HepG2 (cell line): ENCODE measurements around the gene MYOM1. TPM values are rescaled to one million over a fixed set of nuclear protein-coding genes. Genes with fewer than 3 reads are reported as not detected.
A peak's percentile ranks its signal among the peaks of the same experiment; 100 is the strongest.

Experiments
- ARNT ChIP-seq: fragments of 450-650 bp; IDR thresholded peaks from 2 replicates; pipeline ENCODE4 v1.6.1; 2017
- CHD4 ChIP-seq: fragments of 200-600 bp; sonication (generic); IDR thresholded peaks from 2 replicates; pipeline ENCODE4 v1.7.0; 2017; ENCODE audit warnings: mild to moderate bottlenecking, low read length, borderline replicate concordance
- ETV6 ChIP-seq: sonication (generic); formaldehyde crosslinking; conservative IDR thresholded peaks from 2 replicates; pipeline ENCODE4 v1.4.0; 2020; ENCODE audit warnings: missing genetic modification reagents
- HNRNPK ChIP-seq: fragments of 200-400 bp; formaldehyde crosslinking; IDR thresholded peaks from 2 replicates; pipeline ENCODE4 v1.6.1; 2018; ENCODE audit warnings: low read length, low read depth, moderate library complexity, mild to moderate bottlenecking; ENCODE audit not compliant: poor library complexity, severe bottlenecking
- HOXD1 ChIP-seq: sonication (generic); formaldehyde crosslinking; IDR thresholded peaks from 2 replicates; pipeline ENCODE4 v1.5.0; 2020; ENCODE audit warnings: missing genetic modification reagents
- ISX ChIP-seq: sonication (generic); formaldehyde crosslinking; conservative IDR thresholded peaks from 2 replicates; pipeline ENCODE4 v1.5.0; 2020; ENCODE audit warnings: missing genetic modification reagents
- KDM2A ChIP-seq: sonication (generic); formaldehyde crosslinking; IDR thresholded peaks from 2 replicates; pipeline ENCODE4 v1.4.0; 2020; ENCODE audit warnings: low read depth, missing genetic modification reagents, borderline replicate concordance
- NCOA2 ChIP-seq: sonication (generic); formaldehyde crosslinking; IDR thresholded peaks from 2 replicates; pipeline ENCODE4 v1.8.0; 2022; ENCODE audit warnings: inconsistent platforms
- SATB2 ChIP-seq: sonication (generic); formaldehyde crosslinking; IDR thresholded peaks from 2 replicates; pipeline ENCODE4 v1.5.0; 2020; ENCODE audit warnings: missing genetic modification reagents
- SP1 ChIP-seq, 2 experiments: fragments of 450-650 bp in 1 of 2; sonication (generic) in 1 of 2; formaldehyde crosslinking in 1 of 2; IDR thresholded peaks; 2 replicates each; pipeline versions ENCODE4 v1.4.0 to v1.6.1; 2016 to 2020; ENCODE audit warnings: missing genetic modification reagents in 1 of 2
- SRF ChIP-seq: IDR thresholded peaks from 2 replicates; pipeline ENCODE4 v1.6.1; 2011; ENCODE audit warnings: mild to moderate bottlenecking, low read depth, low read length, moderate library complexity
- ZFP36 ChIP-seq: fragments of 150-350 bp; IDR thresholded peaks from 2 replicates; pipeline ENCODE4 v1.6.1; 2018; ENCODE audit warnings: borderline replicate concordance, low read length, low read depth; ENCODE audit not compliant: partially characterized antibody
- ZNF282 ChIP-seq: fragments of 450-650 bp; IDR thresholded peaks from 2 replicates; pipeline ENCODE4 v1.6.1; 2018; ENCODE audit not compliant: partially characterized antibody
- polyA plus RNA-seq, 8 experiments: library from polyadenylated mRNA; depleted of rRNA in 3 of 8; stranded (reverse) in 7 of 8; unstranded in 1 of 8; fragments of >200 nt; fragmentation: Illumina TruSeq in 4 of 8; extraction: Trizol in 4 of 8; gene quantifications; 2 replicates each; pipeline versions ENCODE4 v1.2.1 to v1.2.3, GENCODE V29; 2011 to 2016; ENCODE audit warnings: low read depth in 4 of 8, missing spikeins in 1 of 8, mixed read lengths in 1 of 8; ENCODE audit not compliant: insufficient read depth in 1 of 8
- total RNA-seq, 5 experiments: library from RNA; depleted of rRNA; stranded (reverse); fragments of >200 nt; fragmentation: Illumina TruSeq; extraction: Trizol; gene quantifications; 2 replicates each; pipeline ENCODE4 v1.2.3, GENCODE V29; 2016; ENCODE audit warnings: low read depth in 1 of 5
- TF ChIP-seq, protein P1 (sequence below), 2 experiments: sonication (generic) in 1 of 2; formaldehyde crosslinking in 1 of 2; IDR thresholded peaks; 2 replicates each; pipeline versions ENCODE4 v1.6.1 to v1.9.0; 2014 to 2022; ENCODE audit warnings: antibody characterized with exemption in 1 of 2, borderline replicate concordance in 1 of 2, inconsistent platforms in 1 of 2, low read depth in 1 of 2, missing genetic modification reagents in 1 of 2
- TF ChIP-seq, protein P2 (sequence below): sonication (generic); formaldehyde crosslinking; IDR thresholded peaks from 2 replicates; pipeline ENCODE4 v1.4.0; 2020; ENCODE audit warnings: missing genetic modification reagents, borderline replicate concordance
- TF ChIP-seq, protein P3 (sequence below): sonication (generic); formaldehyde crosslinking; IDR thresholded peaks from 2 replicates; pipeline ENCODE4 v1.4.0; 2020; ENCODE audit warnings: mild to moderate bottlenecking, missing genetic modification reagents
- TF ChIP-seq, protein P4 (sequence below): sonication (generic); formaldehyde crosslinking; conservative IDR thresholded peaks from 2 replicates; pipeline ENCODE4 v1.5.0; 2020; ENCODE audit warnings: missing genetic modification reagents

Gene MYOM1
- total and polyA plus RNA-seq, 2 of the 13 experiments (the other 11 are each of a cell fraction or from before 2014, with no cell fraction given): 0.46 to 0.98 TPM

DNA sequence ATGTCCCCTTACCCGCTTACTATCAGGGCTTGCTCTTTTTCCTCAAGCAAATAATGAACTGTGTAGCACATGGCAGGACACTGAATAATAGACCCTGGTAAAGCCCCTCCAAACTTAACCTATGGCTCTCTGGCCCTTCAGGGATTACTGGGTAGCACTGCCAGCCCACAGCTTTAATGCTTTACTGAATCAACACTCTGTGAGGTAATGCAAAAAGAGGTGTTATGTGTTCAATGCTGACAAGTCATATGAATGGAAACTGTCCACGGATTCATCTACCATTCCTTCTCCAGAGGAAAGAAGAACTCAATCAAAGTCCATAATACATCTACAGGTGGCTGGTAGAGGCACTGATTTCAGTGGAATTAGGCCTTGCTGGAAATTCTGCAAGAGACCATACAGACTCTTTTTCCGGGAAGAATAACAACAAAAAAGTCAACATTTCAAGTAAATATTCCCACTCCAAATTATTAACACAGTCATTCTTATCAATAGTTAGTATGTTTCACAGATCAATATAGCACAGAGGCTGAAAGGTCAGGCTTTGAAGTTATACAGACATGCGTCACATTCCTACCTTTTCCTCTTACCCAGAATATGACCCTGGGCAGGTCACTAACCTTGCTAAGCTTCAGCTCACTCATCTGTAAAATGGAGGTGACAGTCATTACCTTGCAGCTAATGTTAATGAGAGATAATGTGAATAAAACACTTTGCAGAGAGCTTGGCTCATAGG is 13.8 kb upstream of the MYOM1 start (continued):
- TF ChIP-seq, protein P1, sequence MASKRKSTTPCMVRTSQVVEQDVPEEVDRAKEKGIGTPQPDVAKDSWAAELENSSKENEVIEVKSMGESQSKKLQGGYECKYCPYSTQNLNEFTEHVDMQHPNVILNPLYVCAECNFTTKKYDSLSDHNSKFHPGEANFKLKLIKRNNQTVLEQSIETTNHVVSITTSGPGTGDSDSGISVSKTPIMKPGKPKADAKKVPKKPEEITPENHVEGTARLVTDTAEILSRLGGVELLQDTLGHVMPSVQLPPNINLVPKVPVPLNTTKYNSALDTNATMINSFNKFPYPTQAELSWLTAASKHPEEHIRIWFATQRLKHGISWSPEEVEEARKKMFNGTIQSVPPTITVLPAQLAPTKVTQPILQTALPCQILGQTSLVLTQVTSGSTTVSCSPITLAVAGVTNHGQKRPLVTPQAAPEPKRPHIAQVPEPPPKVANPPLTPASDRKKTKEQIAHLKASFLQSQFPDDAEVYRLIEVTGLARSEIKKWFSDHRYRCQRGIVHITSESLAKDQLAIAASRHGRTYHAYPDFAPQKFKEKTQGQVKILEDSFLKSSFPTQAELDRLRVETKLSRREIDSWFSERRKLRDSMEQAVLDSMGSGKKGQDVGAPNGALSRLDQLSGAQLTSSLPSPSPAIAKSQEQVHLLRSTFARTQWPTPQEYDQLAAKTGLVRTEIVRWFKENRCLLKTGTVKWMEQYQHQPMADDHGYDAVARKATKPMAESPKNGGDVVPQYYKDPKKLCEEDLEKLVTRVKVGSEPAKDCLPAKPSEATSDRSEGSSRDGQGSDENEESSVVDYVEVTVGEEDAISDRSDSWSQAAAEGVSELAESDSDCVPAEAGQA (IDR thresholded peaks at IDR 0.05; ENCODE audit: low read depth): no peak; the same call in 1 of the 2 replicates
- TF ChIP-seq, protein P1 (CRISPR knock-in tag; IDR thresholded peaks at IDR 0.05; ENCODE audit: borderline replicate concordance): peak; percentile 89; the same call in 1 of the 2 replicates
- TF ChIP-seq SRF: no peak
- peak; percentile 91 for TF ChIP-seq SATB2 (CRISPR knock-in tag)
- no peak for TF ChIP-seq CHD4
- TF ChIP-seq ISX (CRISPR knock-in tag): no peak
- TF ChIP-seq ETV6 (CRISPR knock-in tag): 0 out of 2 replicates have a peak, but pooled peaks have one; percentile 64
- TF ChIP-seq, protein P2, sequence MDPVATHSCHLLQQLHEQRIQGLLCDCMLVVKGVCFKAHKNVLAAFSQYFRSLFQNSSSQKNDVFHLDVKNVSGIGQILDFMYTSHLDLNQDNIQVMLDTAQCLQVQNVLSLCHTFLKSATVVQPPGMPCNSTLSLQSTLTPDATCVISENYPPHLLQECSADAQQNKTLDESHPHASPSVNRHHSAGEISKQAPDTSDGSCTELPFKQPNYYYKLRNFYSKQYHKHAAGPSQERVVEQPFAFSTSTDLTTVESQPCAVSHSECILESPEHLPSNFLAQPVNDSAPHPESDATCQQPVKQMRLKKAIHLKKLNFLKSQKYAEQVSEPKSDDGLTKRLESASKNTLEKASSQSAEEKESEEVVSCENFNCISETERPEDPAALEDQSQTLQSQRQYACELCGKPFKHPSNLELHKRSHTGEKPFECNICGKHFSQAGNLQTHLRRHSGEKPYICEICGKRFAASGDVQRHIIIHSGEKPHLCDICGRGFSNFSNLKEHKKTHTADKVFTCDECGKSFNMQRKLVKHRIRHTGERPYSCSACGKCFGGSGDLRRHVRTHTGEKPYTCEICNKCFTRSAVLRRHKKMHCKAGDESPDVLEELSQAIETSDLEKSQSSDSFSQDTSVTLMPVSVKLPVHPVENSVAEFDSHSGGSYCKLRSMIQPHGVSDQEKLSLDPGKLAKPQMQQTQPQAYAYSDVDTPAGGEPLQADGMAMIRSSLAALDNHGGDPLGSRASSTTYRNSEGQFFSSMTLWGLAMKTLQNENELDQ: no peak
- TF ChIP-seq ZFP36: no peak
- TF ChIP-seq HNRNPK: no peak
- TF ChIP-seq HOXD1 (CRISPR knock-in tag): peak; percentile 81; the same call in 1 of the 2 replicates
- TF ChIP-seq KDM2A (CRISPR knock-in tag): no peak
- no peak for TF ChIP-seq ARNT
- peak; percentile 100 for TF ChIP-seq NCOA2 (CRISPR knock-in tag)
- TF ChIP-seq, protein P3, sequence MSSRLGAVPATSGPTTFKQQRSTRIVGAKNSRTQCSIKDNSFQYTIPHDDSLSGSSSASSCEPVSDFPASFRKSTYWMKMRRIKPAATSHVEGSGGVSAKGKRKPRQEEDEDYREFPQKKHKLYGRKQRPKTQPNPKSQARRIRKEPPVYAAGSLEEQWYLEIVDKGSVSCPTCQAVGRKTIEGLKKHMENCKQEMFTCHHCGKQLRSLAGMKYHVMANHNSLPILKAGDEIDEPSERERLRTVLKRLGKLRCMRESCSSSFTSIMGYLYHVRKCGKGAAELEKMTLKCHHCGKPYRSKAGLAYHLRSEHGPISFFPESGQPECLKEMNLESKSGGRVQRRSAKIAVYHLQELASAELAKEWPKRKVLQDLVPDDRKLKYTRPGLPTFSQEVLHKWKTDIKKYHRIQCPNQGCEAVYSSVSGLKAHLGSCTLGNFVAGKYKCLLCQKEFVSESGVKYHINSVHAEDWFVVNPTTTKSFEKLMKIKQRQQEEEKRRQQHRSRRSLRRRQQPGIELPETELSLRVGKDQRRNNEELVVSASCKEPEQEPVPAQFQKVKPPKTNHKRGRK: no peak
- TF ChIP-seq, protein P4, sequence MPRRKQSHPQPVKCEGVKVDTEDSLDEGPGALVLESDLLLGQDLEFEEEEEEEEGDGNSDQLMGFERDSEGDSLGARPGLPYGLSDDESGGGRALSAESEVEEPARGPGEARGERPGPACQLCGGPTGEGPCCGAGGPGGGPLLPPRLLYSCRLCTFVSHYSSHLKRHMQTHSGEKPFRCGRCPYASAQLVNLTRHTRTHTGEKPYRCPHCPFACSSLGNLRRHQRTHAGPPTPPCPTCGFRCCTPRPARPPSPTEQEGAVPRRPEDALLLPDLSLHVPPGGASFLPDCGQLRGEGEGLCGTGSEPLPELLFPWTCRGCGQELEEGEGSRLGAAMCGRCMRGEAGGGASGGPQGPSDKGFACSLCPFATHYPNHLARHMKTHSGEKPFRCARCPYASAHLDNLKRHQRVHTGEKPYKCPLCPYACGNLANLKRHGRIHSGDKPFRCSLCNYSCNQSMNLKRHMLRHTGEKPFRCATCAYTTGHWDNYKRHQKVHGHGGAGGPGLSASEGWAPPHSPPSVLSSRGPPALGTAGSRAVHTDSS (CRISPR knock-in tag): no peak
- TF ChIP-seq ZNF282: no peak
- TF ChIP-seq SP1 (IDR thresholded peaks at IDR 0.05): no peak
- TF ChIP-seq SP1 (CRISPR knock-in tag; IDR thresholded peaks at IDR 0.05): no peak
